ENCODE data around the gene HAP1.
"Not testable (repeated sequence)": the region's sequence is repeated elsewhere in the genome, so short reads cannot be mapped to it uniquely, and the experiment has no call there.

Gene HAP1

GRCh38 chr17:41679740-41680425 is 54.6 kb downstream of the HAP1 start:
- H3K27me3 ChIP-seq (ENCODE audit: insufficient read depth, poor library complexity, severe bottlenecking), result no peaks in the 10 kb centered on the region
- no peaks in the 10 kb centered on the region for H3K36me3 ChIP-seq (ENCODE audit: low read depth)
- no peak overlapping the region for H3K4me3 ChIP-seq (ENCODE audit: severe bottlenecking)
- no peaks in the 10 kb centered on the region for H3K9me3 ChIP-seq (ENCODE audit: severe bottlenecking)
- no peak overlapping the region for H3K27ac ChIP-seq (ENCODE audit: poor library complexity, severe bottlenecking)
- no peak for ATAC-seq (ENCODE audit: low read depth)
- peaks cover 12% of the 10 kb centered on the region for H3K4me1 ChIP-seq (ENCODE audit: insufficient read depth, poor library complexity, severe bottlenecking)
- no peak for TF ChIP-seq CTCF (IDR thresholded peaks at IDR 0.05; ENCODE audit: poor library complexity, severe bottlenecking)
- DNase-seq (ENCODE audit: low spot score), result no peak

GRCh38 chr17:41678907-41679739 is 55.3 kb downstream of the HAP1 start:
- Histone ChIP-seq H3K4me1 (ENCODE audit: insufficient read depth, poor library complexity, severe bottlenecking) (peaks cover 12% of the 10 kb centered on the region), H3K4me3 (ENCODE audit: severe bottlenecking) (peak overlapping the region; percentile 4), H3K27ac (ENCODE audit: poor library complexity, severe bottlenecking) (peak overlapping the region; percentile 60), H3K36me3 (ENCODE audit: low read depth) (no peaks in the 10 kb centered on the region), H3K27me3 (ENCODE audit: insufficient read depth, poor library complexity, severe bottlenecking) (no peaks in the 10 kb centered on the region), H3K9me3 (ENCODE audit: severe bottlenecking) (no peaks in the 10 kb centered on the region)
- peak; percentile 50 for TF ChIP-seq CTCF (IDR thresholded peaks at IDR 0.05; ENCODE audit: poor library complexity, severe bottlenecking)
- DNase-seq (ENCODE audit: low spot score), result no peak
- ATAC-seq (ENCODE audit: low read depth), result peak; percentile 64

- peak; percentile 58 for ATAC-seq (ENCODE audit: low read depth)
- peak overlapping the region; percentile 60 for H3K27ac ChIP-seq (ENCODE audit: poor library complexity, severe bottlenecking)
These were observed 56.0 kb downstream of the HAP1 start for GRCh38 chr17:41678411-41678906.

GRCh38 chr17:41676058-41676419 is 58.4 kb downstream of the HAP1 start:
- no peak overlapping the region for H3K4me3 ChIP-seq (ENCODE audit: severe bottlenecking)
- no peak for ATAC-seq (ENCODE audit: low read depth)
- no peak for TF ChIP-seq CTCF (IDR thresholded peaks at IDR 0.05; ENCODE audit: poor library complexity, severe bottlenecking)

More at GRCh38 chr17:41678411-41678906, 56.0 kb downstream of the HAP1 start:
- Histone ChIP-seq H3K27me3 (ENCODE audit: insufficient read depth, poor library complexity, severe bottlenecking) (no peaks in the 10 kb centered on the region), H3K9me3 (ENCODE audit: severe bottlenecking) (no peaks in the 10 kb centered on the region), H3K36me3 (ENCODE audit: low read depth) (no peaks in the 10 kb centered on the region), H3K4me1 (ENCODE audit: insufficient read depth, poor library complexity, severe bottlenecking) (peaks cover 12% of the 10 kb centered on the region), H3K4me3 (ENCODE audit: severe bottlenecking) (peak overlapping the region; percentile 4)
- no peak for TF ChIP-seq CTCF (IDR thresholded peaks at IDR 0.05; ENCODE audit: poor library complexity, severe bottlenecking)
- no peak for DNase-seq (ENCODE audit: low spot score)

GRCh38 chr17:41675157-41676057 is 59.0 kb downstream of the HAP1 start:
- peaks cover 12% of the 10 kb centered on the region for H3K4me1 ChIP-seq (ENCODE audit: insufficient read depth, poor library complexity, severe bottlenecking)

More at GRCh38 chr17:41676058-41676419, 58.4 kb downstream of the HAP1 start:
- no peaks in the 10 kb centered on the region for H3K36me3 ChIP-seq (ENCODE audit: low read depth)
- H3K4me1 ChIP-seq (ENCODE audit: insufficient read depth, poor library complexity, severe bottlenecking), result peaks cover 12% of the 10 kb centered on the region
- no peaks in the 10 kb centered on the region for H3K27me3 ChIP-seq (ENCODE audit: insufficient read depth, poor library complexity, severe bottlenecking)
- H3K9me3 ChIP-seq (ENCODE audit: severe bottlenecking), result no peaks in the 10 kb centered on the region
- no peak for DNase-seq (ENCODE audit: low spot score)
- no peak overlapping the region for H3K27ac ChIP-seq (ENCODE audit: poor library complexity, severe bottlenecking)

More at GRCh38 chr17:41675157-41676057, 59.0 kb downstream of the HAP1 start:
- H3K27ac ChIP-seq (ENCODE audit: poor library complexity, severe bottlenecking); H3K4me3 ChIP-seq (ENCODE audit: severe bottlenecking); H3K36me3 ChIP-seq (ENCODE audit: low read depth); H3K9me3 ChIP-seq (ENCODE audit: severe bottlenecking); DNase-seq (ENCODE audit: low spot score); H3K27me3 ChIP-seq (ENCODE audit: insufficient read depth, poor library complexity, severe bottlenecking); ATAC-seq (ENCODE audit: low read depth): not testable (repeated sequence)
